NCI-H524 treated with DMSO at 0.1 percent for 48 hours (cell line): ENCODE results near the gene OR10R2.
"Not testable (repeated sequence)": the region's sequence is repeated elsewhere in the genome, so short reads cannot be mapped to it uniquely, and the experiment has no call there.

Experiments used
- DNase-seq: peaks from one replicate; lab custom pipeline; 2025; lab: John Stamatoyannopoulos, UW

Gene OR10R2, protein sequence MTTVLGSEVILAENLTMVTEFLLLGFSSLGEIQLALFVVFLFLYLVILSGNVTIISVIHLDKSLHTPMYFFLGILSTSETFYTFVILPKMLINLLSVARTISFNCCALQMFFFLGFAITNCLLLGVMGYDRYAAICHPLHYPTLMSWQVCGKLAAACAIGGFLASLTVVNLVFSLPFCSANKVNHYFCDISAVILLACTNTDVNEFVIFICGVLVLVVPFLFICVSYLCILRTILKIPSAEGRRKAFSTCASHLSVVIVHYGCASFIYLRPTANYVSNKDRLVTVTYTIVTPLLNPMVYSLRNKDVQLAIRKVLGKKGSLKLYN

DNA sequence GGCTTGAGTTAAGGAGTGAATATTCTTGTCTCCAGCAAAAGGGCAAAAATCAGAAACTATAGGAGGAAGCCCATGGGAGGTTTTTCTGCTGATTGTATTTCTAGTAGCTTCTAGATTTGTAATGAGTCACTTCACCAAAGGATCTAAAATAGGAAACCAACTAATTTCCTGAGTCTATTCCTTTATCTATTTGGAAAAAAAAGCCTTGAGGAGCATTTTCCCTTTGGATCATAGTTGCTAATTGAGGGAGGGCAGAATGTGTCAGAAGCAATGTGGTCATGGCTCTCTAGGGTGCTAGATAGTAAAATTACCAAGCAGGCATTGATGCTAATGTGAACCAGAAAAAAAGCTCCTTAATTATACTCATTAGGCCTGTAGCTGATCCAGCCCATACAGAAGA lies at the start of gene OR10R2:
Gene OR10R2 (plus strand): TSS at position 301 of the 400 bp plus-strand sequence. CDS start 106 bp downstream, outside the sequence.
- no peak for DNase-seq

GRCh38 chr1:158425027-158425426 lies 47.0 kb upstream of the OR10R2 start:
- no peak for DNase-seq

GRCh38 chr1:158426137-158426536 lies 45.9 kb upstream of the OR10R2 start, which contains the start of gene OR10K2:
TSS of gene OR10K2 (minus strand) at chr1:158426237. CDS start at chr1:158420866, 5,371 bp downstream.
- DNase-seq, result no peak

- not testable (repeated sequence) for DNase-seq
These were observed 41.9 kb upstream of the OR10R2 start for GRCh38 chr1:158430163-158430562.

DNA sequence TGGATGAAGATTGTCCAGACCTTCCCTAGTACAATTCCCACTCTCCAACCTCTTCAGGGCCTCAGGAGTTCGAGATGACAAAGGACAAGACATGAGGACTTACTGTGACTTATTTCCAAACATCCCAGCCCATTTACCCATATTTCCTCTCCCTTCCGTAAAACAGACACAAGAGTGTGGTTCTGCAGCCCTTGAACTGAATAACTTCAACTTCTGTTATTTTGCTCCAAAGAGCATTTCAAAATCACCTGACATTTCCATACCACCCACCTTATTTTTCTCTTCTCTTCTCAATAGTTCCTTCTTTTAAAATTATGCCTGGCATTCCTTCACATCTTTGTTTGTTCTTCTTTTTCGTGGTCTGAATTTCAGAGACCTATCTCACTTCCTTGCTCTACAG lies 37.3 kb upstream of the OR10R2 start:
- no peak for DNase-seq

- no peak for DNase-seq
These were observed 26.6 kb upstream of the OR10R2 start for GRCh38 chr1:158445376-158445775.

DNA sequence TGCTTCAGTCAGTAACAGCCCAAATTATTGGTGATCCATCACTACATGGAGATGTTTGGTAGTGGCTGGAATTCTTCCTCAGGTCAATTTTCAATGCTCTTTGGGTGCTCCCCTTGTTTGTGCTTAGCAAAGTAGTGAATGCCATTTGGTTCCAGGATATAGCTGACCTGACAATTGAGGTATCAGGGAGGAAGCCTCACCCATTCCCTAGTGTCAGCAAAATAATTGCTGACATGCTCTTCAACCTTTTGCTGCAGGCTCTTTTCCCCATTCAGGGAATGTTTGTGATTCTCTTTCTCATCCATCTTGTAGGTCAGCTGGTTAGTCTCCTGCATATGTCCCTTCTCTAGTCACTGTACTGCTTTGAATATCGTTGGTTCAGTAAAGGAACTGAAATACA lies 17.5 kb upstream of the OR10R2 start:
- DNase-seq, result no peak

DNA sequence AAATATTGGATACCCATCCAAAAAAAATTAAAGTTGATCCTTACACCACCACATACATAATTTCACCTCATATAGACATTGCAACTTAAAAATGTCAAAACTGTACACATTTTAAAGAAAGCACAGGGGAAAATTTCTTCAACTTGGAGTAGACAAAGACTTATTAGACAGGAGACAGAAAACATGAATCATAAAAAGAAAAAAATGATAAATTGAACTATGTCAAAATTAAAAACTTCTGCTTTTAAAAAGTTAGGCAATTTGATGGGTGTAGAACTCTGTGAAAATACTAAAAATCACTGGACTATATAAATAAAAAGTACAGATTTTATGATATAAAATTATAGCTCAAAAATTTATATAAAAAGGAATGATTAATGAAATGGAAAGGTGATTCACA lies 14.8 kb upstream of the OR10R2 start:
- DNase-seq, result no peak

DNA sequence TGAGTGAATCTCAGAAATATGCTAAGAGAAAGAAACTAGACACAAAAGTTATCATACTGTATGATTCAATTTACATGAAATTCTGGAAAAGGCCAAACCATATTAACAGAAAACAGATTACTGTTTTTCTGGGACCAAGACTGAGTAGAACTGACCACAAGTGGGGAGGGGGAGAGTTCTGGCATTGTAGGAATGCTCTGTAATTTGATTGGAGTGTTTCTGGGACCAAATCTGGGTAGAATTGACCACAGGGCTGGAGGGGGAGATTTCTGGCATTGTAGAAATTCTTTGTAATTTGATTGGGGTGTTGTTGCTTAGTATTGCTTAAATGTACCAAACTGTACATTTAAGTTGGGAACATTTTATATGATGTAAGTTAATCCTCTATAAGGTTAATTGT lies 13.8 kb upstream of the OR10R2 start:
- DNase-seq, result no peak

GRCh38 chr1:158461534-158461933 lies 10.5 kb upstream of the OR10R2 start, which contains the start of gene OR10K1:
TSS of gene OR10K1 (plus strand) at chr1:158461834. CDS start at chr1:158465562, 3,728 bp downstream.
- no peak for DNase-seq

DNA sequence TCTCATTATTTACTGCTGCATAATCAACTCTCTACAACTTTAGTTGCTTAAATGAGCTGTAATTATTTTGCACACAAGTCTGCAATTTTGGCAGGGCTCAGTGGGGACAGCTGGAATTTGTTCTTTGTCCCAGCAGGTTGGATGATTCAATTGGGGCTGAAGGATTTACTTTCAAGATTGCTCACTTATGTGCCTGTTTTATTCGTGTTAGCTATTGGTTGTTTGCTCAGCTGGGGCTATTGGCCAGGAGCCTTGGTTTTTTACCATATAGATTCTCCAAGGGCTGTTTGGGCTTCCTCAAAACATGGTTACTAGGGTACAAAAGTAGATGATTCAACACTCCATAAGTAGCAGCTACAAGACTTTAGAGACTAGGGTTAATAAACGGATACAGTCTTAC lies 13.4 kb downstream of the OR10R2 start:
- no peak for DNase-seq

- DNase-seq, result no peak
These were observed 19.3 kb downstream of the OR10R2 start for GRCh38 chr1:158491316-158491715.

DNA sequence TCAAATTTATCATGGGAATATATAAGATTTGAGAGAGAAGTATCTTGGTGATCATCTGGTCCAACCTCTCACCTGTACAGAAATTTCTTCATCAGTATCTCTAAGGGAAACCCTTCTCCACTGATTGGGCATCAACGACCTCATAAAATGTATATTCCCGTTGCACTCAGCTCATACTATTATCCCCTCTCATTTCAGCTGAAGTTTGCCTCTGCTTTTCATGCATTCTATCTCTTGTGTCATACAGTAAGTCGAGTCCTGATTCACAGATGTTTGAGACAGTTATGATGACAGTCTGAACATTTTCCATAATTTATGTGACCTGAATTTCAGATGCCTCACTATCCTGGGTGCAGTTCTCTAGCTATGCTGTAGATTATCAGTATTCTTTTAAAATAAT lies 21.0 kb downstream of the OR10R2 start:
- DNase-seq, result no peak

DNA sequence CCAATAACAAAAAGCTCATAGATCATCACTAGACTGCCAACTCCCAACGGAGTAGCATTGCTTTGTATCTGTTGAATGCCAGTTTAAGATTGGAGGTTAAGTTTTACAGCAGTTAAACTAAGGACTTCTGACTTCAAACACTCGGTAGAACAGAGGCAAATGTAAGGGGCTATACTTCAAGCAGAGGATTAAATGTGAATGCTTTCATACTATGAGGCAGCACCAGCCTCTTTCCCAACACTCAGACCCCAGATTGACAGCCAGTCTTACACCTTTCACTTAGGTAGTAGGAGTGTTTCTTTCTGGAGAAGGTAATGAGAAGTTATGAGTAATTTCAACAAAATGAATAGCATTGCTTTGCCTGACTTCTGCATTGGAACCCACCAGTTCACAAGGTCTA lies 22.8 kb downstream of the OR10R2 start:
- DNase-seq, result no peak

GRCh38 chr1:158496374-158496773 lies 24.4 kb downstream of the OR10R2 start:
- DNase-seq, result no peak

DNA sequence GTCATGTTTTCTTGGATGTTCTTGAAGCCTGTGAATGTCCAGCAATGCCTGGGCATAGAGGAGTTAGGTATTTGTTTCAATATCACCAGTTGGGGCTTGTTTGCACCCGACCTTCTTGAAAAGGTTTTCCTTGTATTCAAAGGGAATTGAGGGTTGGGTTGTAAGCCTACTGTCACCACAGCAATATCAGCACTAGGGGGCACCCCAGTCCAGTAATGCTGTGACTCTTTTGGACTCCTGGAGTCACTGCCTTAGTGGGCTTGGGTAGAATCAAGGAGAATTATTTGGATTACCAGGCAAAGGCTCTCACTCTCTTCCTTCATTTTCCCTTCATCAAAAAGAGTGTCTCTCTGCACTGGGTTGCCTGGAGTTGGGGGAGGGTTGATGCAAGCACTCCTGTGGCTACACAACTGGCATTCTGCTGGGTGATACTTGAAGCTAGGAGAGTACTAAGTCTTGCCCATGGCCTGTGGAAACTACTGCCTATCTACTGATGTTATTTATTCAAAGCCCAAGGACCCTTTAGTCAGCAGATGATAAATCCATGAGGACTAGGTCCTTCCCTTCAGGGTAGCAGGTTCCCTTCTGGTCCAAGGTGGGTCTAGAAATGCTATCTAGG lies 34.5 kb downstream of the OR10R2 start:
- DNase-seq, result no peak

- no peak for DNase-seq
These were observed 35.5 kb downstream of the OR10R2 start for GRCh38 chr1:158507511-158507910.

DNA sequence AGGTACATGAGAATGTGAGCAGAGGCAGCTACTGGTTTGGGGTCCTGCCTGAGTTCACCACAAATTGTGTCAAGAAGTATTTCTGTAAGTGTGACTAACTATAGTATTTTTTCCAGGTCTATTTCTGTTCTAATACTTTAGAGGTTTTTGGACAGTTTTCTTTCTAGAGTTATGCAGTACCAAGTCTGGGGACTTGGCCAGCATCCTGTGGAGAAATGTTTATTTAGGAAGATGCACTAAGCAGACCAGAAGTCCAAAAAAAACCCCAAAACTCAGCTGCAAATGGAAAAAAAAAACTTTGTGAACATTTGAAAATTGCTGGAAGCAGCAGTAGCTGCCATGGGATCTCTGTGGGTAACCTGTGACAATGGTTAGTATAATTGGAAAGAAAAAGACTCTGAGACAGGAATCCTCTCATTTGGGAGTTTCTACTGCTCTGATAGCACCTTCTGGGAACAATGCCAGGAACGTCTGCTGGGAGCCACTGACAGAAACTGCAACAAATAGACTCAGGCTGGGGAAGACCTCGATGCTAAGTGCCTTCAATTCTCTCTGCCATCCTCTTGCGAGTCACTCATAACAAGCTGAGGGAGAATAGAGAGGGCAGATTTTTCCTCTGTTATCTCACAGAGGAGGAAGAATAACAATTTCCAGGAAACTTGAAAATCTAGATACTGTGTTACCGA lies 37.6 kb downstream of the OR10R2 start:
- no peak for DNase-seq

DNA sequence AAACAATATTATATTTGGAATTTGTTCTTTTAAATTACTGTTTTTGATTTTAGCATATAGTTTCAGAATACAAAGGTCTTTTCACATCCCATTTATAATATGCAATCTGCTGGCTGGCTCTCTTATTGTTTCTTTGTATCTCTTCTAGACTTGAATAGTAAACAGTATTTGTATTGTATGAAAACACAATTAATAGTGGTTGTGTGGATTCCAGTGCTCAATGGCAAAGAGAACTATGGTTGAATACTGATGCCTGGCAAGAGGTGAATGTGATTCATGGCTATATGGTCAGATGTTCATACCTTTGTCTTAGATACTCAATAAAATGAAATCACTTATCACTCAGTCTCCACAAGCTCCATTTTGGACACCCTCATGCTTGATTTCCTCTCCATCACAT lies 44.9 kb downstream of the OR10R2 start:
- DNase-seq, result no peak

- DNase-seq, result no peak
These were observed 48.0 kb downstream of the OR10R2 start for GRCh38 chr1:158520021-158520420.

DNA sequence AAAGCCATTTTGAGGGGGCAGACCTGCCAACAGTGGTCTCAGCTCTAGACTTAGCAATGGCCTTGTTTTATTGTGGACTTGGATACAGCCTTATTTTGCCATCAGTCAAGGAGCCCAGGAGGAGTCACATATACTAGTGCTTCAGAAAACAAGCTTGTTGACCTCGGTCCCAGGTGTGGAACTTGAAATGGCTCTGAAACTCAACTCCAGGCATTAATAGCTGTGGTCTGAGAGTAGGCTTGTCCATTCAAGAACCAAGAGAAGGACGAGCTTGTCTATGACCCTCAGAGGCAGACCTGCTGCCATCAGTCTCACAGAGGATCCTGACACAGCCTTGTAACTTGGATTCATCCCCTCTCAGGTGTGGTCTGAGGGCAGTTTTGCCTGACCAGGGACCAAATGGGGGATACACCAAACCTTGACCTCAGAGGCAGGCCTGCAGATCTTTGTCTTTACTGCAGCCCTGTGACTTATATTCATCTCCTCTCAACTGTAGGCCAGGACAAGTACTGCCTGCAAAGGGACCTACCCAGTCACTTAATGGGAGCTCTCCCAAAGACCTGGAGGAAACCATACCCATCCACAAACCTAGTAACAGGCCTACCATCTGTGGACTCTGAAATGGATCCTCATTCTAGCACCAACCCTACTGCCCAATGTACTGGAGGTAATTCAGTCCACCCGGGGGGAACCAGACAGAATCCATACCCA lies 49.1 kb downstream of the OR10R2 start:
- no peak for DNase-seq

GRCh38 chr1:158521666-158522058 lies 49.6 kb downstream of the OR10R2 start:
- no peak for DNase-seq
